Tibial artery (tissue), 4 donors: ENCODE results near the gene SCN9A.
"Not testable (repeated sequence)": the region's sequence is repeated elsewhere in the genome, so short reads cannot be mapped to it uniquely, and the experiment has no call there.

Experiments used
- DNase-seq, 2 donors: peaks; one replicate each; pipeline ENCODE4 v3.0.0-alpha.2; 2019
- H3K27ac ChIP-seq, 2 donors: fragments of 200-600 bp; sonication (generic) in 1 of 2; 1 replicate in 1 of 2; 2 replicates in 1 of 2; pipeline ENCODE4 v1.5.1; 2018 to 2019; ENCODE audit warnings: mild to moderate bottlenecking in 1 of 2
- H3K27me3 ChIP-seq, 2 donors: fragments of 200-600 bp; sonication (generic) in 1 of 2; one replicate each; pipeline versions ENCODE4 v1.5.1 to v1.6.0; 2016 to 2019
- H3K36me3 ChIP-seq, 3 donors: fragments of 200-600 bp; sonication (generic) in 2 of 3; one replicate each; pipeline ENCODE4 v1.5.1; 2016 to 2019; ENCODE audit warnings: mild to moderate bottlenecking in 2 of 3
- H3K4me1 ChIP-seq, 4 donors: fragments of 200-600 bp; sonication (generic) in 2 of 4; 1 replicate in 3 of 4; 2 replicates in 1 of 4; pipeline ENCODE4 v1.5.1; 2016 to 2019
- H3K4me3 ChIP-seq, 2 donors: fragments of 200-600 bp; sonication (generic) in 1 of 2; 1 replicate in 1 of 2; 2 replicates in 1 of 2; pipeline ENCODE4 v1.5.1; 2018 to 2019; ENCODE audit warnings: mild to moderate bottlenecking in 2 of 2
- H3K9me3 ChIP-seq, 3 donors: fragments of 200-600 bp; sonication (generic) in 1 of 3; one replicate each; pipeline ENCODE4 v1.5.1; 2016 to 2019
- CTCF ChIP-seq, 2 experiments: fragments of 200-600 bp in 1 of 2; fragments of 450-650 bp in 1 of 2; IDR thresholded peaks; one replicate each; pipeline ENCODE4 v1.5.1; 2017 to 2019; ENCODE audit warnings: antibody characterized with exemption in 2 of 2, mild to moderate bottlenecking in 1 of 2, moderate library complexity in 1 of 2
- intact Hi-C: fragments of 100-400 bp; cut with DNase I; formaldehyde crosslinking; loops from one replicate; pipeline ENCODE4 v1.15.0; 2023; ENCODE audit warnings: low total_unique reads

SCN9A gene

GRCh38 chr2:166360426-166360825 lies 15.3 kb downstream of the SCN9A start:
- DNase-seq = no peak
- intact Hi-C loops = no loop called here
- Histone ChIP-seq H3K9me3 (no peaks in the 10 kb centered on the region), H3K4me3 (no peak overlapping the region), H3K27me3 (no peaks in the 10 kb centered on the region), H3K36me3 (no peaks in the 10 kb centered on the region), H3K4me1 (no peaks in the 10 kb centered on the region), H3K27ac (no peak overlapping the region)
- TF ChIP-seq CTCF (IDR thresholded peaks at IDR 0.05) = no peak

GRCh38 chr2:166357950-166358321 lies 17.8 kb downstream of the SCN9A start:
- intact Hi-C loops, H3K27me3 ChIP-seq, H3K4me3 ChIP-seq, H3K27ac ChIP-seq, DNase-seq, H3K4me1 ChIP-seq, H3K36me3 ChIP-seq, H3K9me3 ChIP-seq: not testable (repeated sequence)

- Histone ChIP-seq H3K27ac (no peak overlapping the region), H3K4me3 (no peak overlapping the region), H3K4me1 (no peaks in the 10 kb centered on the region), H3K27me3 (no peaks in the 10 kb centered on the region), H3K9me3 (no peaks in the 10 kb centered on the region), H3K36me3 (no peaks in the 10 kb centered on the region)
- no peak for DNase-seq
- intact Hi-C loops = no loop called here
- TF ChIP-seq CTCF (IDR thresholded peaks at IDR 0.05) = no peak
Observed at GRCh38 chr2:166357068-166357949, 18.4 kb downstream of the SCN9A start.

- intact Hi-C loops = no loop called here
Observed at GRCh38 chr2:166351319-166351718, 24.4 kb downstream of the SCN9A start.

GRCh38 chr2:166350525-166350924 lies 25.2 kb downstream of the SCN9A start:
- intact Hi-C loops = no loop called here
- TF ChIP-seq CTCF (IDR thresholded peaks at IDR 0.05) = no peak

More at GRCh38 chr2:166351319-166351718, 24.4 kb downstream of the SCN9A start:
- H3K27me3 ChIP-seq = no peaks in the 10 kb centered on the region
- H3K4me3 ChIP-seq = no peak overlapping the region
- no peak for DNase-seq
- no peak for TF ChIP-seq CTCF (IDR thresholded peaks at IDR 0.05)
- H3K27ac ChIP-seq = no peak overlapping the region
- H3K9me3 ChIP-seq = no peaks in the 10 kb centered on the region
- H3K4me1 ChIP-seq = no peaks in the 10 kb centered on the region
- no peaks in the 10 kb centered on the region for H3K36me3 ChIP-seq

GRCh38 chr2:166344286-166345113 lies 31.2 kb downstream of the SCN9A start:
- H3K27ac ChIP-seq = no peak overlapping the region
- H3K27me3 ChIP-seq = no peaks in the 10 kb centered on the region
- intact Hi-C loops = no loop called here
- no peak for DNase-seq
- no peak overlapping the region for H3K4me3 ChIP-seq
- H3K36me3 ChIP-seq = no peaks in the 10 kb centered on the region
- no peaks in the 10 kb centered on the region for H3K9me3 ChIP-seq
- TF ChIP-seq CTCF (IDR thresholded peaks at IDR 0.05) = no peak
- H3K4me1 ChIP-seq = no peaks in the 10 kb centered on the region

More at GRCh38 chr2:166350525-166350924, 25.2 kb downstream of the SCN9A start:
- Histone ChIP-seq H3K4me3 (no peak overlapping the region), H3K9me3 (no peaks in the 10 kb centered on the region), H3K4me1 (no peaks in the 10 kb centered on the region), H3K27ac (no peak overlapping the region), H3K36me3 (no peaks in the 10 kb centered on the region), H3K27me3 (no peaks in the 10 kb centered on the region)
- DNase-seq = no peak
